22Rv1 (cell line): Measurements from ENCODE around the gene TRA2A.

ENCODE experiments used
- ZFX ChIP-seq: fragments of 450-650 bp; IDR thresholded peaks from 2 replicates; pipeline ENCODE4 v1.6.1; 2017; ENCODE audit warnings: antibody characterized with exemption, borderline replicate concordance
- TF ChIP-seq, protein P1 (sequence below): fragments of 450-650 bp; IDR thresholded peaks from 2 replicates; pipeline ENCODE4 v1.5.1; 2017; ENCODE audit warnings: mild to moderate bottlenecking

DNA sequence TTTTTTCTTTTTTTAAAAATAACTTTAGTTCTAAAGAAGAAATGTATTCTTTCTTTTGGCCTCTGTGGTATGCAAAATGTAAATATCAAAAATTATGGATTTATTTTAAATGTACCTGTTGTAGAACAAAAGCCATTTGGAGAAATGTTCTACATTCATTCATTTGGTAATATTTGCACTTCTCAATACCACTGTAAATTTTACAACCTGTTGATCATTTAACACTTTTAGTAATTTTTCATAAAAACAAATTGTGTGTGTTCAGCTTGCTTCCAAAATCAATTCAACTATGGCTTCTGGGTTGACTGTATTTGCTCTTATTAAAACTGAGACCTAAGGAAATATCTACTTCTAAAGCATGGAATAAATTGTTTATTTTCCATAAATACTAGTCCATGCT lies 59.2 kb downstream of the TRA2A start:
- TF ChIP-seq, protein P1, sequence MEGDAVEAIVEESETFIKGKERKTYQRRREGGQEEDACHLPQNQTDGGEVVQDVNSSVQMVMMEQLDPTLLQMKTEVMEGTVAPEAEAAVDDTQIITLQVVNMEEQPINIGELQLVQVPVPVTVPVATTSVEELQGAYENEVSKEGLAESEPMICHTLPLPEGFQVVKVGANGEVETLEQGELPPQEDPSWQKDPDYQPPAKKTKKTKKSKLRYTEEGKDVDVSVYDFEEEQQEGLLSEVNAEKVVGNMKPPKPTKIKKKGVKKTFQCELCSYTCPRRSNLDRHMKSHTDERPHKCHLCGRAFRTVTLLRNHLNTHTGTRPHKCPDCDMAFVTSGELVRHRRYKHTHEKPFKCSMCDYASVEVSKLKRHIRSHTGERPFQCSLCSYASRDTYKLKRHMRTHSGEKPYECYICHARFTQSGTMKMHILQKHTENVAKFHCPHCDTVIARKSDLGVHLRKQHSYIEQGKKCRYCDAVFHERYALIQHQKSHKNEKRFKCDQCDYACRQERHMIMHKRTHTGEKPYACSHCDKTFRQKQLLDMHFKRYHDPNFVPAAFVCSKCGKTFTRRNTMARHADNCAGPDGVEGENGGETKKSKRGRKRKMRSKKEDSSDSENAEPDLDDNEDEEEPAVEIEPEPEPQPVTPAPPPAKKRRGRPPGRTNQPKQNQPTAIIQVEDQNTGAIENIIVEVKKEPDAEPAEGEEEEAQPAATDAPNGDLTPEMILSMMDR = no peak
- TF ChIP-seq ZFX = no peak
